ENCODE results near the gene CLCN5.

Gene CLCN5

GRCh38 chrX:50097071-50097470 lies 174.7 kb downstream of the CLCN5 start:
- DNase-seq: no peak

GRCh38 chrX:50098241-50098640 lies 175.8 kb downstream of the CLCN5 start:
- no peak for DNase-seq

DNA sequence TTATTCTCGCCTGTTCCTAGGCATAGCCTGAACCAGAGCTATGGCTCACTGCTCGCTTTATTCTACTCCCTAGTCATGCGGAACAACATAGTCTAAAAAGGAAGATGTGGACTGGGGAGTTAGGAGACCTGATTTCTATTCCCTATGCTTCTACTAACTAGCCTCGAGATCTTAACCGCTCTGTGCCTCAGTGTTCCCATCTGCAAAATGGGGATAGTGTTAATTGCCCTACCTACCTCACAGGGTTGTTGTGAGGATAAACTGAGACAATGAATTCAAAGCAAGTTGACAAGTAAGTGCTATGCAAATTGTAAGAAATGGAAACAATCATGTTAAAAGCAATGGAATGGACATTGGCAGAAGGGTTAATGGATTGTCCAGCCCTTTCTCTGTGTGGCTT lies 176.4 kb downstream of the CLCN5 start:
- DNase-seq: no peak

DNA sequence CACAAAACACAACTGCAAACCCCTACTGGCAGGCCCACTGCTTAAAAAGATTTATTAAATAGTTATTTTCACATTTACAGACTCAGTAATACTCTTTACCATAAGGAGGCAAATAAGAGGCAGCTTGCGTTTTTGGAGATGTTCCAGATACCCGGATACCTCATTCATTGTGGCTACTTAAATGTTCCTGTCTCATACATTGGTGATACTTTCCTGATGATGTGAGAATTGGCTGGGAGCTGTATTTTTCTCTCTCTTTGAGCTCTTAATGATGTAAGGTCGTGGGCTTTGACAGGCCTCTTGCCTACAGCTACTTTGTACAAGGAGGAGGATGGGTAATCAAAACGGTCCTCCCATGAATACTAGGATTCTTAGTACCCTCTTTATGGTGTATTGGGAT lies 176.9 kb downstream of the CLCN5 start:
- no peak for DNase-seq

DNA sequence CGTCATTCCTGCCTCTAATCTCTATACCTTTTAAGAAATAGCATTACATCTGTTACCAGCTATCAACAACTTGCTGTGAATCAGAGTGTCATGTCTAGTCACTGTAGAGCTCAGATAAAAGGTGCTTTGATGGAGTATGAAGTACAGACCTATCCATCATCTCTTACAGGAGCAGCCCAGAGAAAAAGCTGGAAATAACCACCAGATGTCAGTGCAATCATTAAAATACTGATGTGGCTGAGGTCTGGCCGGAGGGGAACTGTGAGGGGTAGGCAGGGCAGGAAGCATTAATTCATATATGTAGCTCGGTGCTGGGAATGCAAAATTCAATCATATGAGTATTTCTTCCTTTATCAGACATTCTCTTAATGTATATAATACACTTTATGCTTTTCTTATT lies 177.8 kb downstream of the CLCN5 start:
- no peak for DNase-seq

DNA sequence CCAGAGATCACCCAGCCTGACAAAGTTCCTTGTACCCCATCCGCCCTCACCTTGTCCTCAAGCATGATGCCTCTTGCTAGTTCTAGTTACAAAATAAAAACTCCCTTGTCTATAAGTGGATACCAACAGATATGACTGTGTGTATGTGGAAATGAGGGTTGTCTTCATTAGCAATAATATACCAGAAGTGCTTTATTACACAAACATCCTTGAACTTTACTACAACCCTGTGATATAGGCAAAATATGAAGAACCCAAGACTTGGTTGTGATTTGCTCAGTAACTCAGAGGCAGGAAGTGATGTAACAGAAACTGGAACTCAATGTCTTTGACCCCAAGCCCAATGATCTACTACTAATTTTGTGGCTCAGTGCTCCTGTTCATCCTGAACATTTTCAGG lies 180.8 kb downstream of the CLCN5 start:
- no peak for DNase-seq

- no peak for DNase-seq
These were observed 181.6 kb downstream of the CLCN5 start for GRCh38 chrX:50103866-50104566.

DNA sequence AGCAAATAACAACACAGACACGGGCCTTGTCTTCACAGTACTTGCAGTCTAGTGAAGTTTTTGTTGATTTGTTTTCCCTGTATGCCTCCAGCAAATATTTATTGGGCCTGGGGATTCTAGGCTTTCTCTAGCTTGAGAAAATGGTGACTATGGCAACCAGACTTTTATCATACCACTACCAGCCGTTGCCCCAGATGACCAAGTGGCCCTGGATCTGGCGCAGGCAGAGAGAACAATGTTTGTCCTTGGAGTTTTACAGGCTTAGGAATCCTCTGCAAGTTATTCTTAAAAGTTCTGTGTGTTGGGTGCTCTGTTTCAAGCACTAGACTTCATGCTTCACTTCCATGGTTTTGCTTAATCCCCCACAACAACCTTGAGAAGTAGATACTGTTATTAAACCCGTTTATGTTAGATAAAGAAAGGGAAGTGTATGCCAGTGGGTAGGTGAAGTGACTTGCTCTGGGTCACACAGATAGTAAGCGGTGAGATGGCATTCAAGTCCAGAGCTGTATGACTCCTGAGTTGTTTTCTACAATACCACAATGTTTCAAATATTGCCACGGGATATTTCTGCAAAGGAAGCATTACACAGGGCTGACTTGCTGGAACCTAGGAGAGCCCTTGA lies 183.8 kb downstream of the CLCN5 start:
- DNase-seq: no peak

GRCh38 chrX:50107470-50107869 lies 185.1 kb downstream of the CLCN5 start:
- DNase-seq: no peak

GRCh38 chrX:50108264-50108663 lies 185.9 kb downstream of the CLCN5 start:
- no peak for DNase-seq

- DNase-seq: no peak
These were observed 189.3 kb downstream of the CLCN5 start for GRCh38 chrX:50111742-50112141.

DNA sequence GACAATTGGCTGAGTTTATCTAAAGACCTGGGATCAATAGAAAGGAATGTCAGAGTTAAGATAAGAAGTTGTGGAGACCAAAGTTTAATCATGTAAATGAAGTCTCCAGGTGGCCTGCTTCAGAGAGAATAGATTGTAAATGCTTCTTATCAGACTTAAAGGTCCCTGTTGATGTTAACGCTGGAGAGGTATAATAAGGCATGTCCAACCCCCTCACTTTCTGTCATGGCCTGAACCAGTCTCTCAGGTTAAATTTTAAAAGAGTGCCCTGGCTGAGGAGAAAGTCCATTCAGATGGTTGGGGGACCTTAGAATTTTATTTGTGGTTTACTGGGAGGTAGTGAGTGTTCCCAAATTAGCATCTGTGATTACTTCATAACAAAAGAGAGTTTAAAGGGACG lies 191.7 kb downstream of the CLCN5 start:
- DNase-seq: no peak

DNA sequence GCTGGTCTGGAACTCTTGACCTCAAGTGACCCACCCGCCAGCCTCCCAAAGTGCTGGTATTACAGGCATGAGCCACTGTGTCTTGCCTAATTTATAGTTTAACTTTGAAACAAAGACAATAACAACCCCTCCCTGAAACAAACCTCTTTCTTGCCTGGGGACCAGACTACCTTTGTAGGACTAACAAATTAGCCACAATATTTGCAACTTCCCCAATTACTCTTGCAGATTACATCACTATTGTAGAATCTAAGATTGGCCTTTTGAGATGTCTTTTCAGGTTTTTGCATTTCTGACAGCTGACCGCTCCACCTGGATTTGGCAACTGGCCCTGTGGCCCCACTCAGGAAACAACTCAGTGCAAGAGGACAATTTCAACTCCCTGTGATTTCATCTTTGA lies 193.6 kb downstream of the CLCN5 start:
- no peak for DNase-seq

DNA sequence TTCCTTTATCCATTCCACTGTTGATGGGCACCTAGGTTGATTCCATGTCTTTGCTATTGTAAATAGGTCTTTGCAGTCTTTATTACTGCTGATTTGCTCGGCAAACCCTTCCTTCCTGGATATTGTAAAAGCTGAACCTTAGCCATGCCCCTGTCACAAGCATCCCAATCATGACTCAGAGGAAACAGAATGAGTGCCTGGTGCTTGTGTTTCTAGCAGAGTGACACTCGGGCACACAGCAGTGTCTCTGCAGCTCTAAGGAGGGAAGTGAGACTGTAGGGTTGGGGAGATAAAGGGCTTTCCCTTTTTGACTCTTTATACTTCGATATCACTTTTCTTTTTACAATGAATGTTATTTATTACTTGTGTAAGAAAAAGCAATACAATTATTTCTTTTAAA lies 195.1 kb downstream of the CLCN5 start:
- no peak for DNase-seq

DNA sequence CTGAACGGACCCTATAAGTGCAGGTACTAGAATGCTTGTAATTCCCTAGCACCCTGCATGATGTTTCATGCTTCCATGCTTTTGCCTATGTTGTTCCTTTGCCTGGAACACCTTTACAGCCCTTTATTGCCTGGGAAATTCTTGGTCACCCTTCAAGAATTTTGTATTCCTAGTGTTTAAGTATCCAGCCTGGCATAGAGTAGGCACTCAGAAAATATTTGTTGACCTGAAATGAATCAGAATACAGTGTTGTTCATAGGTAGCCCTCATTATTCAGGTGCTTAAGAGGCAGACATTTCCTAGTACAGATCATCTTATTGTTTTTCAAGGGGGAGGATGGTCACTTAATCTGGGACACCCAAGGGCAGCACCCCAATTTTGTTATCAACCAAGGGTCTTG lies 203.1 kb downstream of the CLCN5 start:
- no peak for DNase-seq

DNA sequence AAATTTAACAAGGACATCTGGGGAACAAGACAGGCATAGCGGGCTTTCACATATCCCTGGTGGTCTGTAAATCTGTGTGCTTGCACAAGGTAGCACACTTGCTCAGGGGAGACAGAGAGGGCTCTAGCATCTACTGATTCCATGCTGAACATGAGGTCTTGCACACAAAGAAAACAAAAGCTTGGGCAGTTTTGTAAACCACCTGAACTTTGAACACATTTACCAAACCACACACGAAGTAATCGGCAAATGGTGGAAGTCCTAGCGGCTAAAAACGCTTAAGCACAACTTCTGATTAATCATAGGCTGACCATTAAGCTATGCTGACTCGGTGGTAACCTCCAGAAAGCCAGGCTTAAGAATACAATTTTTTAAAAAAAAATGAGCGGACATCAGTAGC lies 225.6 kb downstream of the CLCN5 start:
- DNase-seq: no peak
